Muscle of leg (tissue), 11 donors: ENCODE results near the gene MARCKSL1. TPM values are rescaled to one million over a fixed set of nuclear protein-coding genes. Genes with fewer than 3 reads are reported as not detected.

ENCODE experiments used
- DNase-seq: peaks from one replicate; pipeline ENCODE4 v3.0.0; 2013
- H3K27ac ChIP-seq: one replicate; pipeline ENCODE4 v1.5.1; 2013; ENCODE audit warnings: mild to moderate bottlenecking, low read length, control low read depth
- H3K27me3 ChIP-seq: one replicate; pipeline ENCODE4 v1.6.1; 2013; ENCODE audit warnings: low read length; ENCODE audit not compliant: control insufficient read depth, insufficient read depth
- H3K36me3 ChIP-seq: one replicate; pipeline ENCODE4 v1.6.1; 2013; ENCODE audit warnings: low read length; ENCODE audit not compliant: control insufficient read depth, insufficient read depth
- H3K4me1 ChIP-seq: one replicate; pipeline ENCODE4 v1.6.1; 2013; ENCODE audit warnings: low read length; ENCODE audit not compliant: control insufficient read depth, insufficient read depth
- H3K4me3 ChIP-seq: one replicate; pipeline ENCODE4 v1.5.1; 2013; ENCODE audit warnings: low read length, control low read depth
- H3K9me3 ChIP-seq: replicated peaks from 2 replicates; pipeline ENCODE4 v1.6.1; 2013; ENCODE audit warnings: low read depth, low read length; ENCODE audit not compliant: control insufficient read depth
- WGBS: methylation state at CpG from one replicate; pipeline ENCODE4 v1.1.5; 2013; ENCODE audit warnings: missing lambda C conversion rate; ENCODE audit not compliant: insufficient coverage; 5-methylcytosine and 5-hydroxymethylcytosine counted together
- polyA plus RNA-seq, 8 donors: library from polyadenylated mRNA; unstranded; fragments of 120-200 nt; gene quantifications; one replicate each; pipeline versions ENCODE4 v1.2.1 to v1.2.3, GENCODE V29; 2013; ENCODE audit warnings: inconsistent platforms in 1 of 8, low replicate concordance in 1 of 8; ENCODE audit not compliant: insufficient read length in 8 of 8, insufficient read depth in 1 of 8
- total RNA-seq: library from RNA; stranded (reverse); fragments of 120-200 nt; gene quantifications from one replicate; pipeline ENCODE4 v1.2.4, GENCODE V29; 2013

The MARCKSL1 gene
- total and polyA plus RNA-seq, 9 donors = 50.1 to 210 (median 174) TPM

DNA sequence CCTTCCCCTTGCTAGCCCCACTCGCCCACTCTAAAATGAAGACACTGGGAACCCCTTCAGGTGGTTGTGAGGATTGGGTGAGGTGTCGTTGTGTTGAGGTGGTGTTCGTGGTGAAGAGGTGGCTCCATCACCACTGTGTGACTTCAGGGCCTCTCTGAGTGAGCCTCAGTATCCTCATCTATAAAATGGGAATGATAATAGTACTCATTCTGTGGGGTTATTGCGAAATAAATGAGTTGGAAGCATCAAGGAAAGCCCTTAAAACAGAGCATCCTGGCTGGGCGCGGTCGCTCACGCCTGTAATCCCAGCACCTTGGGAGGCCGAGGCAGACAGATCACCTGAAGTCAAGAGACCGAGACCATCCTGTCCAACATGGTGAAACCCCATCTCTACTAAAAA lies 6.7 kb upstream of the MARCKSL1 start:
- H3K4me3 ChIP-seq = no peak overlapping the region
- H3K9me3 ChIP-seq = no peaks in the 10 kb centered on the region
- peaks cover 36% of the 10 kb centered on the region for H3K4me1 ChIP-seq
- 92% methylated on average over 4 of the region's 10 CpGs for WGBS
- peaks cover 2% of the 10 kb centered on the region for H3K27me3 ChIP-seq
- H3K27ac ChIP-seq = no peak overlapping the region
- no peak for DNase-seq
- H3K36me3 ChIP-seq = no peaks in the 10 kb centered on the region

DNA sequence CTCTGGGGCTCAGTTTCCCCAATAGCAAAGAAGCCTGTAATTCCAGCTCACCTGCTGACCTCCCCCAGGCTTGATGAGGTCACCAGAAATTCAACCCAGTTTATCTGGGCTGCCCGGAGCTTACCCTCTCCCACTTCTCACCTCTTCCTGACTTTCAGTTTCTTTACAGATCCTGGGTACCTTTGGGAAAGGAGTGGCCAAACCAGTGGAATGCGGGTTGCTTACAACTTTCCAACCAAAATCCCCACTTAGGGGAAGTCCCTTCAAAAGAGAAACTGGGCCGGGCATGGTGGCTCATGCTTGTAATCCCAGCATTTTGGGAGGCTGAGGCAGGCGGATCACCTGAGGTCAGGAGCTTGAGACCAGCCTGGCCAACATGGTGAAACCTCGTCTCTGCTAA lies 5.9 kb upstream of the MARCKSL1 start:
- Histone ChIP-seq H3K4me3 (no peak overlapping the region), H3K9me3 (no peaks in the 10 kb centered on the region), H3K4me1 (peaks cover 43% of the 10 kb centered on the region), H3K27me3 (peaks cover 2% of the 10 kb centered on the region), H3K36me3 (no peaks in the 10 kb centered on the region), H3K27ac (no peak overlapping the region)
- no peak for DNase-seq
- 71% methylated on average over 3 of the region's 5 CpGs for WGBS

DNA sequence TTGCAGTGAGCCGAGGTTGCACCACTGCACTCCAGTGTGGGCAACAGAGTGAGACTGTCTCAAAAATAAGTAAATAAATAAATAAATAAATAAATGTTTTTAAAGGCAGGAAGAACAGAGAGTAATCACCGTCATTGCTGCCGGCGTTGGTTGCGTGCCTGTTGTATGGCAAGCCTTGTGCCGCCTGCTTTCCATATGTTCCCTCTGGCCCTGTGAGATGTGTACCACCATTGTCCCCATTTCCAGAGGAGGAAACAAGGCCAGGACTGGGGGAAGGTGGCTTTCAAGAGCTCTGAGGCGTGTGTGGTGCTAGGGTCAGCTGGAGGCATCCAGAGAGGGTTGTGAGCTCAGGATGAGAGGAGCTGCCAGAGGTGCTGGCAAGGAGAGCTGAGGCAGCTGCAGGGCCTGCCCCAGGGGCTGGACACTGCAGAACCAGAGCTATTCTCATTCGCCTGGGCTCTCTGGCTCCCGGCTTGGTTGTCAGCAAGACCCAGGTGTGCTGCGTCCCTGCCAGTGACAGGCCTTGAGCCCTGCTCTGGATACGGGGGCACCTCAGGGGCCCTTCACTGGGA lies 5.2 kb upstream of the MARCKSL1 start:
- Histone ChIP-seq H3K36me3 (no peaks in the 10 kb centered on the region), H3K4me3 (no peak overlapping the region), H3K9me3 (no peaks in the 10 kb centered on the region), H3K27ac (no peak overlapping the region), H3K27me3 (peaks cover 2% of the 10 kb centered on the region), H3K4me1 (peaks cover 50% of the 10 kb centered on the region)
- 73% methylated on average over 8 of the region's 11 CpGs for WGBS
- peak; percentile 63 for DNase-seq

- H3K4me1 ChIP-seq = peaks cover 54% of the 10 kb centered on the region
- H3K9me3 ChIP-seq = no peaks in the 10 kb centered on the region
- WGBS = 76% methylated on average over 4 of the region's 5 CpGs
Observed at GRCh38 chr1:32339363-32339978, 3.4 kb upstream of the MARCKSL1 start.

GRCh38 chr1:32338637-32339145 lies 2.7 kb upstream of the MARCKSL1 start:
- no peak for DNase-seq
- H3K4me3 ChIP-seq = no peak overlapping the region
- WGBS = 67% methylated on average over 9 of the region's 14 CpGs

More at GRCh38 chr1:32339363-32339978, 3.4 kb upstream of the MARCKSL1 start:
- no peak for DNase-seq
- no peak overlapping the region for H3K27ac ChIP-seq
- peaks cover 2% of the 10 kb centered on the region for H3K27me3 ChIP-seq
- H3K36me3 ChIP-seq = peaks cover 2% of the 10 kb centered on the region
- no peak overlapping the region for H3K4me3 ChIP-seq

DNA sequence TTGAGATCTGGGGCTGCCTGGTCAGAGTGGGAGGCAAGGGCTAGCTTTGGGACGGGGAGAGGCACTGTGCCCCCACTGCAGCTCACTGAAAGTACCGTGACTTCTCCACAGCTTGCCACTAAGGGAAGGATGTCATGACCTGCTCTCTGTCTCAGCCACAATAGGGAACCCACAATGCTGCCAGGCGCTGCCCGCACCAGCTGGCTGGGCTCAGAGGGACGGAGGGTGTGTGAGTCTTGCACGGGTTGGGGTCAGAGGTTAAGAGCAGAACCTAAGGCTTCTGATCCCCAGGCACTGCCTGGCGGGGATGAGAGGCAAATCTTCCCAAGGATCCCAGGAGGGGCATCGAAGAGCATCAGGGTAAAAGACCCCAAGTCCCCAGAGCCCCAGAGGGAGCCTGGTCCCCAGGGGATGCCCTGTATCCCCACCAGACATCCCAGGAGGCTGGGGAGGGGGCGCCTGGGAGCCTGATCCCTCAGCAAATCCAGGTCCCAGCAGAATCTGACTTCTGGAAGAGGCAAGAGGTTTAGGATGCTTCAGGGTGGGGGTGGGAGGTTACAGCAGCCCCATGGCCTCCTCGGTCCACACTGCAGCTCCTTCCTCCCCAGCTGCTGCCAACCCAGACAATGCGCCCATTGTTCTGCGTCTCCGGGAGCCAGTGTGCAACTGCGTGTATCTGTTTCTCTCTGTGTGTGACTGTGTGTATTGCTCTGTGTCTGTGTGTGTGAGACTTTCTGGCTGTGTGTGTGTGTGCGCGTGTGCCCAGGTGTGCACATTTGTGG lies 2.0 kb upstream of the MARCKSL1 start:
- peaks cover 62% of the 10 kb centered on the region for H3K4me1 ChIP-seq
- H3K9me3 ChIP-seq = no peaks in the 10 kb centered on the region
- peak; percentile 78 for DNase-seq
- H3K27ac ChIP-seq = peak overlapping the region; percentile 84
- H3K36me3 ChIP-seq = peaks cover 11% of the 10 kb centered on the region
- 58% methylated on average over 11 of the region's 16 CpGs for WGBS
- no peak overlapping the region for H3K4me3 ChIP-seq
- H3K27me3 ChIP-seq = peaks cover 2% of the 10 kb centered on the region

More at GRCh38 chr1:32338637-32339145, 2.7 kb upstream of the MARCKSL1 start:
- Histone ChIP-seq H3K27ac (peak overlapping the region; percentile 84), H3K27me3 (peaks cover 2% of the 10 kb centered on the region), H3K4me1 (peaks cover 59% of the 10 kb centered on the region), H3K9me3 (no peaks in the 10 kb centered on the region), H3K36me3 (peaks cover 8% of the 10 kb centered on the region)

DNA sequence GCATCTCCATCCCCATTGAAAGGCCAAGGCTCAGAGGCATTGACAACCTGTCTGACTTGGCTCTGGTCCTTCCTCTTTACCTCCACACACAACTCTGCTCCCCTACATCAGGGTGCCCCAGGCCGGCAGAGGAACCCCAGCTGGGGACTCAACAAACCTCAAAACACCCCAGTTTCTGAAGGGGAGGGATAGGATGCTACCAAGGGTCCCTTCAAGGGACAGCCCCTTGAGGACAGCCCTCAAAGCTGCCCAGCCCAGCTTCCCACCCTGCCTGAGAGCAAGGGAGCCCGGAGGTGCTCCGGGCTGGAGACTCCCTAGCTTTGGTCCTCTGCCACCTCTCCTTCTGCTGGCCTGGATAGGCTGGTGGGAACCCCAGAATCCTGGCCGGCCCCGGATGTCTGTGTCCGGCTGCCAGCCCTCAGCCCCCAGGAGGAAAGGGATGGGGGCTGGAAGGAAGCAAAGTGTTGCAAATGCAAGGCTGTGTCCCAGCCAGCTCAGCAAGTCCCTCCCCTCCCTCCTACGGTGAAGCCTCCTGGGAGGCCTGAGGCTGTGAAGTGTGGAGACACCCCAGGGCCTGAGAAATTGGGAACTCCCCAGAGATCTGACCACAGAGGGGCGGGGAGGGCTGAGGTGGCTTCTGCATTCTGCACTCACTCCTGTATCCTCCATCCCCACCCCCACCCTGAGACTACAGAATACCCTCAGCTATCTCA lies 1.1 kb upstream of the MARCKSL1 start:
- Histone ChIP-seq H3K27me3 (no peaks in the 10 kb centered on the region), H3K27ac (no peak overlapping the region), H3K4me1 (peaks cover 66% of the 10 kb centered on the region), H3K36me3 (peaks cover 20% of the 10 kb centered on the region), H3K9me3 (no peaks in the 10 kb centered on the region), H3K4me3 (no peak overlapping the region)
- peak; percentile 47 for DNase-seq
- no CpG with 5 or more reads among the region's 8 CpGs for WGBS

DNA sequence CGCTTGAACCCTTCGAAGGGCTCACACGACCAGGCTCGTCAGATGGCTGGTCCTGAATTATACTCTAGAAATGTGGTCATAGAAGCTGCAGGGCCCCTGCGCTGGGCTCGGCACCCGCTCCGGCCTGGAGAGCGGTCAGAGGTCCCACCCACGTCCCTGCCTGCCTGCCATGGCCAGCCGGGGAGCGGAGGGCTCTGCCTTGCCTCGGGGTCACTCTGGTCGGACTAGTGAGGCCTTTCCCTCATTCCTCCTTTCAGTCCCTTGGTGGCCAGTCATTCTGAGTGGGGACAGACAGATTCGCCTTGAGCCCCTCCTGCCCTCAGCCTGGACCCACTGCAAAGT lies 529 bp upstream of the MARCKSL1 start:
- peak overlapping the region; percentile 68 for H3K4me3 ChIP-seq
- WGBS = 23% methylated on average over 12 of the region's 15 CpGs
- H3K4me1 ChIP-seq = peaks cover 61% of the 10 kb centered on the region
- H3K36me3 ChIP-seq = peaks cover 25% of the 10 kb centered on the region
- no peaks in the 10 kb centered on the region for H3K27me3 ChIP-seq
- no peaks in the 10 kb centered on the region for H3K9me3 ChIP-seq
- DNase-seq = no peak
- H3K27ac ChIP-seq = no peak overlapping the region

DNA sequence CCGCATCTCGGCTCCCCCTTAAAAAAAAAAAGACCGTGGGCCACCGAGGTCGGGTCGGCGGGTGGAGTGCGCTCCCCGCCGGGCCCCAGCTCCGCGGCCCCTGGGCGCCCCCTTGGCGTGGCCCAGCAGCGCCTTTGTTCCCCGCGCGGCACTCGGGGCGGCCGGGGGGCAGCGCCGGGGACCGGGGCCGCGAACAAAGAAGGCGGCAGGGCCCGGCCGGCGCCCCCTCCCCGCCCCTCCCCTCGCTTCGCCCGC lies 571 bp downstream of the MARCKSL1 start:
- Histone ChIP-seq H3K9me3 (no peaks in the 10 kb centered on the region), H3K27ac (no peak overlapping the region), H3K27me3 (no peaks in the 10 kb centered on the region), H3K36me3 (peaks cover 35% of the 10 kb centered on the region), H3K4me1 (peaks cover 55% of the 10 kb centered on the region), H3K4me3 (peak overlapping the region; percentile 72)
- no peak for DNase-seq
- whole genome bisulfite sequencing = under 1% methylated on average over 33 of the region's 34 CpGs
